Eye (tissue), 1 donor: ENCODE results near the gene SEC14L1.

Source experiments
- DNase-seq: peaks from one replicate; pipeline ENCODE4 v3.0.0-alpha.2; 2015

The SEC14L1 gene

DNA sequence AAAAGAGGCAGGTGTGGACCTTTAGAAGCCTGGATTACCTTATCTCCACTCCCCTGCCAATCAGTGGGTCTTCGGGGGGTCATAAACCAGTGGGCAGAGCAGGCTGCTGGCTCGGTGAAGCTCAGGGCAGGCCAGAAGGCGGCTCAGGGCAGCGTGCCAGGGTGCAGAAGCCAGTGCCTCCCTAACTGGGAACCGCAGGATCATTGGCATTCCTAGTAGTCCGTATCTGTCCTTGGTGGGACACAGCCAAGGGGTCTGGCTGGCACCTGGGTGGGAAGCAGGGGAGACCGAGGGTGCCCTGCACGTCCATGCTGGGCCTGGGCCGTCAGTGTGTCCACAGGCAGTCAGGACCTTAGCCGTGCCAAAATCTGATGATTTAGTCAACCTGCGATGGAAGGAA, 76.8 kb downstream of the SEC14L1 start:
- no peak for DNase-seq

- no peak for DNase-seq
Measured at GRCh38 chr17:77218902-77219301, 78.1 kb downstream of the SEC14L1 start.

GRCh38 chr17:77222356-77222755, 81.6 kb downstream of the SEC14L1 start:
- DNase-seq = no peak

DNA sequence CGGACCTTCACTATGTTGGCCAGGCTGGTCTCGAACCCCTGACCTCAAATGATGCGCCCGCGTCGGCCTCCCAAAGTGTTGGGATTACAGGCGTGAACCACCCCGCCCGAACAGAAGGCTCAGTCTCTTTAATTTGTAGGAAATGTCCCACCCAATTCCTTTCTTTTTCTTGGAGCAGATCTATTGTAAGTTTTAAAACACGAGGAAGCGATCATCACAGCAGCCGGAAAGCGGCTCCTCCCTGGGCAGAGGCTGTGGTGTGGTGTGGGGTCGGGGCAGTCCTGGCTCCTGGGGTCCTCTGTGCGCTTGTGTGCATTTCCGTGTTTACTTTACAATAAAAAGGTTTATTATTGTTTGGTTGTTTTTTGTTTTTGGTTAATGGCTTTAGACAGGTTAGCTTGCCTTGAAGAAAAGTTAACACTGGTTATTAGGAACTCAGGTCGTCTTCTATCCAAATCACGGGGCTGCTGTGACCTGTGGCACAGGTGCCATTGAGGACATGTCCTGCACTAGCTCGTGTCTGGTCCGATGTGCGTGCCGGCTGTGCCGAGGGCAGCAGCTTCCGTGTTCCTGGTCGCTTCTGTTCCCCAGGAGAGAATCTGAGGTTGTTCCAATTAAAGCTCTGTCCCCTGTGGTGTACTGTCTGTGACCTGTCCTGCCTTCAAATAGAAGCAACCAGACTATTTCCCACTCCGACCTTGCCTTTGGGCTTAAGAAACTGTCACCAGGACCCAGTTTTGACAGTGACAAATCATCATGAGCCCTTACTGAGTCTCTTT, 83.1 kb downstream of the SEC14L1 start:
- DNase-seq = no peak

DNA sequence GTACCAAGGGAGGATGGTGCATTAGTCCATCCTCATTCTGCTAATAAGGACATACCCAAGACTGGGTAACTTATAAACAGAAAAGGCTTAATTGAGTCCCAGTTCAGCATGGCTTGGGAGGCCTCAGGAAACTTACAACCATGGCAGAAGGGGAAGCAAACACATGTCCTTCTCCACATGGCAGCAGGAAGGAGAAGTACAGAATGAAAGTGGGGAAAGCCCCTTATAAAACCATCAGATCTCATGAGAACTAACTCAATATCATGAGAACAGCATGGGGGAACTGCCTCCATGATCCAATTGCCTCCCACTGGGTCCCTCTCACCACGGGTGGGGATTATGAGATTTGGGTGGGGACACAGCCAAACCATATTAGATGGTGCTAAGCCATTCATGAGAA, 84.5 kb downstream of the SEC14L1 start:
- no peak for DNase-seq

- DNase-seq = no peak
Measured at GRCh38 chr17:77227461-77228240, 86.9 kb downstream of the SEC14L1 start.

DNA sequence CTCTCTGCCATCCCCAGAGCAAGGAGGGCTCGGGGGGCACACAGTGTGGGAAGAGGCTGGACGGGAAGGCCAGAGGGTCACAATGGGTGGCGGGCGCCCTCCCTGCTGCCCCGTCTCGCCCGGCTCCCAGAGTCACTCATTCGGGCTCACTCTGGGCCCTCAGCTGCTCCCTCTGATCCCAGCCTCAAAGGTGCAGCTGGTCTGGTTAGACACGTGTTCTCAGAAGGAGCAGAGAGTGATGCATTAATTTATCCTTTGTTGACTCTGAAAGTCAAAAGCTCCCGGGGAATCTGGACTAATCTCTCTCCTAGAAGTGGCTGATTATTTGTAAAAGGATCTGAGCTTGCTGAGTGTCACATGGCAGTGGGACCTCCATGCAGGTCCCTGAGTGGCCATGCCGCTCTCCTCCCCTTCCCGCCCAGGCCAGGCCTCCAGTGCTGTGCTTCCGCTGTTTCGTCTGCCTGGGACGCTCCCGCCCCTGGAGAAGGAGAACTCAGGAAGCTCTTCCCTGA, 87.5 kb downstream of the SEC14L1 start:
- peak; percentile 60 for DNase-seq

DNA sequence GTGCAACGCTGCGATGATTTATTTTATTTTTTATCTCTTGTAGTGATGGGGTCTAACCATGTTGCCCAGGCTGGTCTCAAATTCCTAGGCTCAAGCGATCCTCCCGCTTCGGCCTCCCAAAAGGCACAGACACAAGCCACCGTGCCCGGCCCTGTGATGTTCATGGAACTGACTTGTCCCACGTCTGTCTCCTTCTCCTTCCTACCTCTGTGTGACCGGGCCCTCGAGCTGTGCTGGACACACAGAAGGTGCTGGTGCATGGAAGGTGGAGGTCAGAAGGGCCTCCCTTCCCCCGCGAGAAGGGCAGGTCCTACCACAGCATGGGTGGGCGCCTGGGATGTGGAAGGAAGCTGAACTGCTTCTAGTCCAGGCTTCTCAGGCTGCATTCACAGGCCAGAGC, 88.0 kb downstream of the SEC14L1 start:
- no peak for DNase-seq

DNA sequence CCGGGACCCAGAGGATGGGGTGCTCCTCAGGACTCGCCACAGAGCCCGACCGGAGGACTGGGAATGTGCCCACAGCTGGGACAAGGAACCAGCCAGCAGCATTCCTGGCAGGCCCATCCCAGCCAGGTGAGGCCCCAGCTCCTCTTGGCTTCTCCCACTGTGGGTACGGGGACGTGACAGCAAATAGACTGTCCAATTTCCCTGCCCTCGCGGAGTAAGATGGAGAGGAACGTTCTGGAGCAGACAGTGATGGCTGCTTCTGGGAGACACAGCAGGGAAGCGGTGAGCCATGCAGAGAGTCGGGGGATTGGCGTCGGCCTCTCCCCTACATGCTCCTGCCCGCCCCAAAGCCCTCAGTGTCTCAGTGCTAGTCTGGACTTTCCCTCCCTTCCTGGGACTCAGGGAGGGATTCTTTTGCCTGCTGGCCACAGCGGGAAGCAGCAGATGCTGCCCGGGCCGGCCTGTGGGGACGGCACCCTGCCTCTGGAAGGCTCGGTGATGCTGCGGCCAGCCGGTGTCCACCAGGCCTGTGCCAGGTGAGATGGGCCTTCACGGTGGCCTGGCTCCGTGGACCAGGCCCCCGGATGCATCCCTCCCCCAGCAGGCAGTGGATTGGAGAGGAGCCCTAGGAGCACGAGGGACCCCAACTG, 89.1 kb downstream of the SEC14L1 start:
- DNase-seq = no peak

- no peak for DNase-seq
Measured at GRCh38 chr17:77230436-77230830, 89.7 kb downstream of the SEC14L1 start.

DNA sequence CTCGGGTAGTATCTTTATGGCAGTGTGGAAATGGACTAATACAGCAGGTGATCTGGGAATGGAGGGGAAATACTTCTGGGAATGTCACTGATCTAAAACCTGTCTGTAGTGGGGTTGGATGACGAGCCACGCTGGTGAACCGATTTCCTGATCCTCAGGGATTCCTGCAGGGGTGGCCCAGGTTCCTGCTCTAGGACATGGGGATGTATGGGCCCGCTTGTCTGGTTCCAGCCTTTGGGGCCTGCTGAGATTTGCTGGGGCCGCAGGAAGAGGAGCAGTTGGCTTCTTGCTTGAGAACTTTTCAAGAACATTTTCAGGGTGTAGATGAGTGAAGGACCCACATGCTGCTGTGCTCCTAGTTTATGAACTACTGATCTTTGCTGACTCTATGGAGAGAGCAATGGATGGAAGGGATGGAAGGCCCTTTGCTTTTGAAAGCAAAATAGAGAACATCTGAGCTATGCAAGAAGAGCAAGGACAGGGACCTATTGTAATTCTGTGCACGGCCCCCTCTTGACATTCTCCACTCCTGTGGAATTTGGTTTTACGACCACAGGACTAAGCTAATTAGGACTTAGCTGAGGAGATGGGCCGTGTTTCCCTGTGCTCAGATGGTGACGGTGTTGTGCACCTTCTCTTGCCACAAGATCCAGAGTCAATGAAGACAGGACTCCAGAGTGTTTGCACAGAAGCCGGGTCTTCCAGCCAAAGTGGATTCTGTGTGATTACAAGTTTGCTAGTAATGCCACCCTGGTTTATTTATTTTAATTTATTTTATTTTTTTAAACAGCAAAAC, 90.5 kb downstream of the SEC14L1 start:
- no peak for DNase-seq

DNA sequence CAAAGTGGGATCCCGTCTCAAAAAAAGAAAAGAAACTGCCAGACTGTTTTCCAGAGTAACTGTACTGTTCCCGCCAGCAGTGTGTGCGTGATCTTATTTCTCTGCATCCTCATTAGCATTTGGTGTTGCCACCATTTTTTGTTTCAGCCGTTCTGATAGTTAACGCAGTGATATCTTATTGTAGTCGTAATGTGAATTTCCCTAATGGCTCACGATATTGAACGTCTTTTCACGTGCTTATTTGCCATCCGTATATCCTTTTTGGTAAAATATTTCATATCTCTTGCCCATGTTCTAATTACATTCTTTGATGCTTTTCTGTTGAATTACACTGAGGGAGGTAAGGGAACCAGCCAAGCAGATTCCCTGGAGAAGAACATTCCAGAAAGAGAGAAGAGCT, 92.4 kb downstream of the SEC14L1 start:
- no peak for DNase-seq

- DNase-seq = no peak
Measured at GRCh38 chr17:77233635-77234334, 93.0 kb downstream of the SEC14L1 start.

DNA sequence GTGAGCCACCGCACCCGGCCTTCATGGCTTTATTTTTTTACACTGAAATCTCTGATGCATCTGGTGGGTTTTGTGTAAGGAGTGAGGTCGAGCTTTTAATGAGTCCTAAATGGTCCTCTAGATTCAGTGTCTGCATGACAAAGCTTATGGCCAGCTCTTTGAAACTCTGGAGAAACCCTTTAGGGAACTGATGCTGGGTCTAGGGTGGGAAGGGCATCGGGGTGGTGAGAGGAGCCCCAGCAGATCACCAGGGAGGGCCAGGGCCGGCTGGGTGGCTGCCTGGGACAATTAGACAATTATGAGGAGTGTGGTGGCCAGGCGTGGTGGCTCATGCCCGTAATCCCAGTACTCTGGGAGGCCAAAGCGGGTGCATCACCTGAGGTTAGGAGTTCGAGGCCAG, 93.9 kb downstream of the SEC14L1 start:
- DNase-seq = no peak

DNA sequence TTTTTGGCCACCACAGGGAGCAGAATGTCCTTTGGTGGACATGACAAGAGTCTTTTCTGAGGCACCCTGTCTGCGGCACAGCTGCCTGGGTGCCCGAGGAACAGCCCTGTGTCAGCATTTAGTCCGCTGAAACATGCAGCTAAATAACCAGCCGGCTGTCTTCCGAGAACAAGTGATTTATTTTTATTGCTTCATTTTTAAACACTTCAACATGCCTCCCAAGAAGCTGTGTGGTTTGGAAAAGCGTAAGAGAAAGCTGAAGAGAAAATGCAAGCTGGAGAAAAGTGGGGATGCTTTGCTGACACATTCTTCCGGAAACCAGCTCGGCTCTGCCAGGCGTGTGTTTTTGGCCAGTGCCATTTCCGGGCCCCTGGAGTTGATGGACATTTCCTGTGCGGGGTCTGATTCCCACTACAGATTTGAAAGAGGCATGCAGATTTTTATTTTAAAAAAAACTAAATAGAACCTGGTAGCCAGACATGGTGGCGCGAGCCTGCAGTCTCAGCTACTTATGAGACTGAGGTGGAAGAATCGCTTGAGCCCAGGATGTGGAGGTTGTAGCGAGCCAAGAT, 94.7 kb downstream of the SEC14L1 start:
- DNase-seq = no peak

DNA sequence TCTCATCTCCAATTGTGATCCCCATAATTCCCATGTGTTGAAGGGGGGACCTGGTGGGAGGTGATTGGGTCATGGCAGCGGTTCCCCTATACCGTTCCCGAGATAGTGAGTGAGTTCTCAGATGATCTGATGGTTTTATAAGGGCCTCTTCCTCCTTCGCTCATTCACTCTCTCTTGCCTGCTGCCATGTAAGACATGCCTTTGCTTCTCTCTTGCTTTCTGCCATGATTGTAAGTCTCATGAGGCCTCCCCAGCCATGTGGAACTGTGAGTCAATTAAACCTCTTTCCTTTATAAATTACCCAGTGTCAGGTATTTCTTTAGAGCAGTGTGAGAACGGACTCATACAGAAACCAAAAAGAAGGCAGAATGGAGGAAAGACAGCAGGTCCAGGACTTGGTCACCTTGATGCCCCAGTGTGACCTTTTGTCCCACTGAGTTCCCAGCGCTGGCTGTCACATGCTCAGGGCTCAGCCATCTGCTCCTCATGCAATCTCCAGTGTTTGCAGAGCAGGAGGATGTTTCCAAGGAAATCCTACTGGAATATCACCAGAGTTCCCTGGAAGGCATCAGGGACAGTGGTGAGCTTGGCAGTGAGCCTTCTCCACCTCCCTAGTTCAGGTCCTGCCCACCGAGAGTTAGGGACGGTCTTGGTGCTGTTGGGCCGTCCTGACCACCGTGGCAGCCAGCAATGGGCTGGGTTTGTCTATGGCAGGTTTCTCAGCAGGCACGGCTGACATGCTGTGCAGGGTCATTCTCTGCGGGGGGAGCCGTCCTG, 96.7 kb downstream of the SEC14L1 start:
- DNase-seq = no peak

DNA sequence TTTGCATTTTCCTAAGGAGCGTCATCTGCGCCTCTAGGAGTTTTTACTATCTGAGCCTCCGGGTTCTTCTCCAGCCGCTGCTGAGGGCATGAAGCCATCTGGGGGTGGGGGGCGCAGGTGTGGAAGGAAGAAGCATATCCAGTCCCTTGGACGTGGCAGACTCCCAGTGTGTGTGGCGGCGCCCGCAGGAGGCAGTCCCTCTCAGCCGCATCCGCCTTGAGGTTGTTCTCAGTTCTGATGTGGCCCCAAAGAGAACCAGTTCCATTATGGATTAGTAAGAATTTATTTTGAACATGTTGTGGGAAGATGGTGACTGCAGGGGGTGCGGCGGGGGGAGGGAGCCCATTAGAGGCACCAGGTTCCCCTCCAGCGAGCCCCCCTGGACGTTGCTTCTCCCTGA, 100.2 kb downstream of the SEC14L1 start:
- DNase-seq = no peak

GRCh38 chr17:77242118-77242851, 101.5 kb downstream of the SEC14L1 start:
- no peak for DNase-seq

- no peak for DNase-seq
Measured at GRCh38 chr17:77245162-77245926, 104.6 kb downstream of the SEC14L1 start.
